A549 treated with AZD2906 at 1 μM for 4 hours (cell line): Measurements from ENCODE around the gene CTSD. TPM values are rescaled to one million over a fixed set of nuclear protein-coding genes. Genes with fewer than 3 reads are reported as not detected.

Experiments used
- total RNA-seq: library from RNA; stranded (reverse); fragments of 200-300 nt; extraction: Qiagen RNA extraction; gene quantifications from 5 replicates; pipeline ENCODE4 v1.2.3, GENCODE V29; 2022

The CTSD gene
- total RNA-seq, result 397 to 634 TPM (median 550 TPM) in 5 replicates

GRCh38 chr11:1763796-1764661 is at the start of gene CTSD:
TSS of gene CTSD (minus strand) at chr11:1763927. CDS start at chr11:1763859, 68 bp downstream.

GRCh38 chr11:1750481-1750839 is 13.3 kb downstream of the CTSD start, which contains the start of gene IFITM10:
TSS of gene IFITM10 (minus strand) at chr11:1750595. CDS start at chr11:1750442, 153 bp downstream.

Other genes starting within 250 kb of the CTSD start
- 0.81 to 1.2 TPM (median 1.0 TPM) in 5 replicates for gene DUSP8, start 191.7 kb downstream of the CTSD start, total RNA-seq
- gene KRTAP5-1, start 178.6 kb downstream of the CTSD start, total RNA-seq, result not detected in 5 replicates
- gene KRTAP5-2, start 165.6 kb downstream of the CTSD start, total RNA-seq, result not detected in 5 replicates
- gene KRTAP5-3, start 155.5 kb downstream of the CTSD start, total RNA-seq, result not detected in 5 replicates
- gene KRTAP5-4, start 141.8 kb downstream of the CTSD start, total RNA-seq, result not detected in 5 replicates
- gene KRTAP5-5, start 134.2 kb downstream of the CTSD start, total RNA-seq, result not detected in 5 replicates
- not detected in 5 replicates for gene KRTAP5-6, start 66.7 kb downstream of the CTSD start, total RNA-seq
- gene IFITM10, start 13.3 kb downstream of the CTSD start, total RNA-seq, result 1.1 to 2.1 TPM (median 1.4 TPM) in 5 replicates
- 0.43 to 1.1 TPM (median 0.55 TPM) in 5 replicates for gene SYT8, start 71.1 kb upstream of the CTSD start, total RNA-seq
- gene TNNI2, start 75.1 kb upstream of the CTSD start, total RNA-seq, result 0.25 to 0.40 TPM (median 0.28 TPM) in 4 of 5 replicates, not detected in the other
- 1.6 to 2.3 TPM (median 1.8 TPM) in 5 replicates for gene LSP1, start 89.2 kb upstream of the CTSD start, total RNA-seq
- not detected in 5 replicates for gene PRR33, start 128.0 kb upstream of the CTSD start, total RNA-seq
- gene TNNT3, start 155.8 kb upstream of the CTSD start, total RNA-seq, result 0.10 to 0.26 TPM (median 0.11 TPM) in 3 of 5 replicates, not detected in the others
- gene MRPL23, start 183.4 kb upstream of the CTSD start, total RNA-seq, result 138 to 166 TPM (median 157 TPM) in 5 replicates
- 11.0 to 21.2 TPM (median 17.5 TPM) in 5 replicates for gene H19, start 233.9 kb upstream of the CTSD start, total RNA-seq